Erythroblast (primary cell): ENCODE measurements around the gene STRBP.
"Not testable (repeated sequence)": the region's sequence is repeated elsewhere in the genome, so short reads cannot be mapped to it uniquely, and the experiment has no call there.

ENCODE experiments used
- DNase-seq, 2 experiments: peaks; one replicate each; lab custom pipeline; 2025; lab: John Stamatoyannopoulos, UW
- GATA1 ChIP-seq: IDR thresholded peaks from 2 replicates; pipeline ENCODE4 v1.6.1; 2011; ENCODE audit warnings: low read depth, mild to moderate bottlenecking, control low read depth, low read length, moderate library complexity
- POLR2A ChIP-seq: IDR thresholded peaks from 2 replicates; pipeline ENCODE4 v1.6.1; 2011; ENCODE audit warnings: mild to moderate bottlenecking, low read length

The STRBP gene

GRCh38 chr9:123218831-123219230 lies 49.6 kb downstream of the STRBP start:
- TF ChIP-seq GATA1 (no peak), POLR2A (no peak)
- no peak for DNase-seq

- TF ChIP-seq GATA1 (no peak), POLR2A (no peak)
- DNase-seq, result no peak
These were observed 51.2 kb downstream of the STRBP start for GRCh38 chr9:123217128-123217654.

- peak in 1 of 2 experiments; percentile 6 for DNase-seq
- TF ChIP-seq GATA1 (no peak), POLR2A (no peak)
These were observed 52.1 kb downstream of the STRBP start for GRCh38 chr9:123216251-123216797.

GRCh38 chr9:123211081-123211480 lies 57.3 kb downstream of the STRBP start:
- TF ChIP-seq GATA1, result no peak
- no peak for TF ChIP-seq POLR2A
- DNase-seq, result no peak

GRCh38 chr9:123208626-123209174 lies 59.7 kb downstream of the STRBP start:
- no peak for DNase-seq
- TF ChIP-seq POLR2A, result no peak
- TF ChIP-seq GATA1, result no peak

GRCh38 chr9:123206065-123206464 lies 62.3 kb downstream of the STRBP start:
- DNase-seq, result no peak
- no peak for TF ChIP-seq GATA1

- no peak for DNase-seq
- TF ChIP-seq GATA1 (no peak), POLR2A (no peak)
These were observed 67.3 kb downstream of the STRBP start for GRCh38 chr9:123201083-123201482.

GRCh38 chr9:123200469-123200868 lies 67.9 kb downstream of the STRBP start:
- DNase-seq, result not testable (repeated sequence)

- TF ChIP-seq GATA1, result no peak
- TF ChIP-seq POLR2A, result no peak
- DNase-seq, result no peak
These were observed 72.3 kb downstream of the STRBP start for GRCh38 chr9:123196124-123196523.

- no peak for DNase-seq
- TF ChIP-seq POLR2A, result no peak
- TF ChIP-seq GATA1, result no peak
These were observed 74.4 kb downstream of the STRBP start for GRCh38 chr9:123194023-123194422.

- peak in 1 of 2 experiments; percentile 14 for DNase-seq
These were observed 76.7 kb downstream of the STRBP start for GRCh38 chr9:123191680-123192079.

GRCh38 chr9:123191260-123191659 lies 77.1 kb downstream of the STRBP start:
- no peak for DNase-seq
- TF ChIP-seq GATA1 (no peak), POLR2A (no peak)

More at GRCh38 chr9:123191680-123192079, 76.7 kb downstream of the STRBP start:
- TF ChIP-seq POLR2A (no peak), GATA1 (no peak)

GRCh38 chr9:123187131-123187530 lies 81.3 kb downstream of the STRBP start:
- no peak for DNase-seq
- TF ChIP-seq POLR2A (no peak), GATA1 (no peak)

- DNase-seq, result not testable (repeated sequence)
These were observed 82.4 kb downstream of the STRBP start for GRCh38 chr9:123186029-123186428.

GRCh38 chr9:123176949-123177348 lies 91.4 kb downstream of the STRBP start:
- DNase-seq, result no peak
- TF ChIP-seq POLR2A (no peak), GATA1 (no peak)
